CD4-positive, alpha-beta T cell treated with Interleukin-21 for 1 hour (primary cell): ENCODE measurements around the gene TBPL1.
"Not testable (repeated sequence)": the region's sequence is repeated elsewhere in the genome, so short reads cannot be mapped to it uniquely, and the experiment has no call there.

Source experiments
- DNase-seq: peaks from one replicate; pipeline ENCODE4 v3.0.0-alpha.2; 2020

TBPL1 gene

DNA sequence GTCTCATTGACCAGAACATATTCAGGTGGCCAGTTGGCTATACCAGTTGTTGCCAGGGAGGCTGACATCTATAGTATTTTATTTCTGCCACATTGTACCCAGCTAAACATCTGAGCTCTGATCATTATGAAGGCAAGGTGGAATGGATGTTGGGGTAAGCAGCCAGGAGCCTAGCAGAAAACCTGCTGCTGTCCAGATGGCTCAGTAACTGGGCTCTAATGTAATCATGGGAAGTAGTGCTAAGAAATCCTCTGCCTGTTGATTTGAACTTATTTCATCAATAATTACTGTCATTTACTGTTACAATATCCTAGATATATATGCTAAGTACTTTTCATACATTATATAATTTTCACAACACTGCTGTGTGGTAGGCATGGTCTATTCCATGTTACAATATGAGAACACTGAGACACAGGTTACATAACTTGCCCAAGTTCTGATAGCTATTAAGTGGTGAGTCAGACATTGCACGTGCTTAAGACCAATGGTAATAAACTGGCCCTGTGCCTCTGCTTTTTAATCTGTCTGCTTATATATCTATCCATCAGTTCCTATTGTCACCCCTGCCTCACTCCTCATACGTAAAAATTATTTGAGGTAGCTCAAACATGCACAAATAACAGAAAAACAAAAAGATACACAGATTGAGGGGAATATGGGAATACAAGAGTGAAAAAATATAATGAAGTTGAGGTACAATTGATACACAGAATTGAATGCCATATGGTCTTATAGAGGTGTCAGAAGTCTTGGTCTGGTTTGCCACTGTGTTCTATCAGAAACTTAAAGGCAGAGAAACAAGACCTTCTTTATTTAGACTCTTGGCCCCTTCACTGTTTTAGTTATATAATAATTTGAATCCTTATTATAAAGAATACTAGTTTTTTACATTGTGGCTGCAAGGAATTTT, 25.2 kb downstream of the TBPL1 start:
- no peak for DNase-seq

- DNase-seq, result no peak
These were observed 25.8 kb downstream of the TBPL1 start for GRCh38 chr6:133978896-133979240.

DNA sequence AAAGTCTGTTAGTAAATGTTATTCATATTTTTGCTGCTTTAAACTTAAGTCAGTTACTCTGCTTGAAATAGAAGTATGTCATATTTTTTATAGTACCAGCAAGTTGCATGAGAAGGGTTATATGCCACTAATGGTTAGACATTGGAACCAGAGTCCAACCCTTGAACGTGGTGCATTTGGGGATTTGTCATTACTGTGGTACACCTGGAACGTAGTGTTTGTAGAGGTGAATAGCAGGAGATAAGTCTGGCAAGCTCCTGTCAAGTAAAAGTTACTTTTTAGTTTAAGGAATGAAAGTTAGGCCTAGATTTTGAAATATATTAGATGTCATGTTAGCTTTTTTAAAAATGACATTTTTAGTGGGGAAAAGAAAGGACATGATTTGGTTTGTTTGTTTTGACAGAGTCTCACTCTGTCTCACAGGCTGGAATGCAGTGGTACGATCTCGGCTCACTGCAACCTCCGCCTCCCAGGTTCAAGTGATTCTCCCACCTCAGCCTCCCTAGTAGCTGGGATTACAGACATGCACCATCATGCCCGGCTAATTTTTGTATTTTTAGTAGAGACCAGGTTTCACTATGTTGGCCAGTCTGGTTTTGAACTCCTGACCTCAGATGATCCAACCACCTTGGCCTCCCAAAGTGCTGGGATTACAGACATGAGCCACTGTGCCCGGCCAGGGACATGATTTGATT, 26.4 kb downstream of the TBPL1 start:
- not testable (repeated sequence) for DNase-seq

GRCh38 chr6:133980168-133980567, 27.1 kb downstream of the TBPL1 start:
- DNase-seq, result no peak

DNA sequence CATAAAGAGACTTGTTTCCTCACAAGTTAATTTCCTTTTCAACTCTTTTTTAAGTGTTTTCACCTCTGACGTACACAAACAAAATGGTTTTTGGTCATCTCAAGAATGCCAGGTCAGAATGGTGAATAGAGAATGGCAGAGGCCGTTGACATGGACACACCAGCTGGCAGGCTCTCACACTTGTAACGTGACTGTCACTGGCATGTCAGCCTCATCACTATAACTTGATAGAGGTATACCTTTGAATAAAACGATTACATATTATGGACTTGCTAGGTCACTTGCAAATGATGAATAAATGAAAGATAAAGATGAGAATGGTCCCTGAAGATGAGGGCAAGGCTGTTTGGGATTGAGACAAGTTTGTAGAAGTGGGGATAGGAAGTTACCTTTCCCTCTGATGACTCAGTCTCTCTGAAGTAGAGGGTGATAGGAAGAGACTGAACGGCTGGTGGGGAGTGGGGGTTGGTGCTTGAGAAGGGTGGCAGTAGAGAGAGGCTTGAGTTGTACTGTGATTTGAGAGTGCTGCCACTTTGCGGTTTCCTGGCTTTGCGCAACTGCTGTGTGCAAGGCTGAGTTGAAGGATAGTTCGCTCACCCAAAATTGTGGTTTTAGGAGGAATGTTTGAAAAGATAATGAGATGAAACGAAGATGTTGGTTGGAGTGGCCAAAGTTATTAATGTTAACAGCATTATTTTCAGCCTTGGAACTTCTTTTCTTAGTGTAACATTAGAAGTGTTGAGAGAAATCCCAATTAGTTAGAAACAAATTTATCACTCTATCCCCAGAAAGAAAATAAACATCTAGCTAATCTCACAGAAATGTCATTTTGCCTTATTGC, 30.3 kb downstream of the TBPL1 start:
- peak; percentile 47 for DNase-seq

DNA sequence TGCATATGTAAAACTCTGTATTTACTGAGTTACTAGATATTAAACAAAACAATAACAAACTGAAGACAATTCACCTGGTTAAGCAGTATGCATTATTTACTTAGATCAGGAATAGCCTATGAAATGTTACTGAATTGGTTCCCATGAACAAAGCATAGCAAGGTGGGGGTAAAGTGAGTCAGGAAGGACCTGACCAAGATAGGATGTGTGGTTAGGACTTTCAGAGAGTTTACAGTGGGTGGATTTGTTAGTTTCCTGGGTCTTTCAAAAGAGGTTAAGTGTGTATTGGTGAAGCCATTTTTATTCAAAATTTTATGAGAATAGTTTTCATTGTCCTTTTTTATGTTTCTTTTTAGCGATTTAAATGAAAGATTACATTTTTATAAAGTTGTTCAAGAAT, 32.9 kb downstream of the TBPL1 start:
- no peak for DNase-seq

- DNase-seq, result no peak
These were observed 33.9 kb downstream of the TBPL1 start for GRCh38 chr6:133986942-133987341.

DNA sequence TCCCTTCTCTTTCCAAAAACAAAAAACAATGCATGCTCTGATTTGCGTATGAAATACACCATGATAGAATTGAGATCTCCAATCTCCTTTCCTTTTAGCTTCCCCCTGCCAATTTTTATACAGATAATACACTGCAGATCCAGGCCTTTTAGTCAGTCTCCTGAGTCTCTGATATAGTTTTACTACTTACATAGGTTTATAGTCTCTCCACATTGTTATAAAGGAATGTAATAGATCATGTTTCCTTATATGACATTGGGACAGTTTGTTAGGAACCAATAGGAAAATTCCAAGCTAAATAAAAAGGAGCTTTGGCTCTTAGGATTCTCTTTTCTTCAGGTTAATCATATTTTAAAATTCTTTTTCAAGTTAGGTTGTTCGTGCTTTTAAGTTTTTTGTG, 36.5 kb downstream of the TBPL1 start:
- DNase-seq, result no peak

DNA sequence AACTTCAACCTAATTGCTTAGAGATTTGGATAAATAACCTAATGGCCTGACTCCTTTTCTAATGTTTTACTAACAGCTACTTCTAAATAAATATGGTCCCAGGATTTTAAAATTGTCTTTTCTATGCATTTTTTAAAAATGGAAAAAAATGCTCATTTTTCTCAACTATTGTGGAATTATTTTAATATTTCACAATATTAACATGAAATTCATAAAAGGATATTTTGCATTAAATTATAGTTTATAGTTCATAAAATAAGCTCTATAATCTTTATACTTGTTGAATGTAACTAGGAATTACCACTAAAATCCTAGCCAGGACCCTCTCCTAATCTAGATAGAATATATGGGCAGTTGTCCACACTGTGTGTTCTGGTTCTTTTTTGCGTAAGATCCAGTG, 37.3 kb downstream of the TBPL1 start:
- DNase-seq, result no peak

GRCh38 chr6:133991096-133991593, 38.1 kb downstream of the TBPL1 start:
- DNase-seq, result no peak

DNA sequence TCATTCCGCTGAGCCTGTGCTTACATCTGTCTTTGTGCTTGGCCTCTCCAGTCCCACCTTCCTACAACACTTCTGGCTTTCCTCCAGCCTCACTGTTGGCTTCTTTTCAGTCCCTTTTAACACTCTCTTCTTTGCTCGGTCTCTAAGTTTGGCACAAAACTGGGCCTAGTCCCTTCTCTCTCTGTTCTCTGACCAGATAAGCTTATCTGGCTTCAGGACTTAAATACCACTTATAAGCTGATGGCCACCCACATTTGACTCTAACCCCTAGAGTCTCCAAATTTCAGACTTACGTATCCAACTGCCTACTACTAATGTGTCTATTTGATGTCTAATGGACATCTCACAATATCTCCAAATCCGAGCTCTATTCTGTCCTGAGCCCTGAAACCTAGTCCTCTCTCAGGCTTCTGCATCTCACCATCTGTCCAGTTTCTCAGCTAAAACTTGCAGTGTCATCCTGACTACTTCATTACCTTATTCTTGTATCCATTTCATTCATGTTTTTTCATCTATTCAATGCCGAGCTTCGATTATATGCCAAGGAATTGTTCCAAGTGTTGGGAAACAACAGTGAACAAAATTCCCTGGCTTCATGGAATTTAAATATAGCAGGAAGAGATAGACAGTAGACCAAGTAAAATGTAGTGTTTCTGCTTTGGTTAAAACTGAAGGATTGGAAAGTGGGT, 40.1 kb downstream of the TBPL1 start:
- no peak for DNase-seq

DNA sequence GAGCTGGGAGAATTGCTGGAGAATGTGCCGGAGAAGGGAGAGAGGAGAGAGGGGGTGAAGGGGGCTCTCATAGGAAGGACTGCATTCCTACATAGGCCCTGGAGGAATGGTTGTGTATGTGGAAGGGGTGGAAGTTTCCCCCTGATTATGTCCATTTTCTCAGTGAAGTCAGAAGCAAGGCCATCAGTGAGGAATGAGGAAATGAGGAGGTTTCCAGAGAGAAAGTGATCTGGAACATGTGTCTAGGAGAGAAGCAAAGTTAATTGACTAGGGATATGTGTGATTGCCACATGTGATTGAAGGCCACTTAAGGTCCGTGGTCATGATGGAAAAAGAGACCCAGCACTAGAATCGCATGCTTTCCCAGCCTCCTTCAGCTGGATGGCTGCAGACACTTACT, 42.3 kb downstream of the TBPL1 start:
- no peak for DNase-seq

- no peak for DNase-seq
These were observed 42.7 kb downstream of the TBPL1 start for GRCh38 chr6:133995758-133996157.

DNA sequence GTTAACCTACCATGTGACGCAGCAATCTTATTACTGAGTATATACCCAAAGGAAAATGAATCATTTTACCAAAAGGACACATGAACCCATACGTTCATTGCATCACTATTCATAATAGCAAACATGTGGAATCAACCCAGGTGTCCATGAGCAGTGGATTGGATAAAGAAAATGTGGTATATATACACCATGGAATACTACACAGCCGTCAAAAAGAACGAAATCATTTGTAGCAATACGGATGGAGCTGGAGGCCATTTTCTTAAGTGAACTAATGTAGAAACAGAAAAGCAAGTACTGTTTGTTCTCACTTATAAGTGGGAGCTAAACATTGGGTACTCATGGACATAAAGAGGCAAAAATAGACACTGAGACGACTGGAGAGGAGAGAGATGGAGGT, 44.2 kb downstream of the TBPL1 start:
- no peak for DNase-seq

DNA sequence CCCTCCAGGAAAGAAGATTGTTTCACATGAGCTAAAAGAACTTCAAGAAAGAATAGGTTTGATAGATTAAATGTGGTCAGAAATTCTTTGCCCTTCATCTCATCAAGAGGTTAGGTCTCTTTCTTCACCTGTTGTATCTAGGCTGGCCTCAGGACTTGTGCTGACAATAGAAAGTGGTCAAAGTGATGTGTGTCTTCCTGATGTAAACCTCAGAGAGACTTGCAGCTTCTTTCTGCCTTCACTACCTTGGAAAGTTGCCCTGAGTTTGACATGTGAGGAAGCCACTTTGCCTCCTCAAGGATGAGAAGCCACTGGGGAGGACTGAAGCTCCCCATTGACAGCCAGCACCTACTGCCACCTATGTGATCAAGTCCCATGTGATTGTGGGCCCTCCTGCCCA, 46.3 kb downstream of the TBPL1 start:
- no peak for DNase-seq

- DNase-seq, result no peak
These were observed 47.4 kb downstream of the TBPL1 start for GRCh38 chr6:134000443-134000842.

DNA sequence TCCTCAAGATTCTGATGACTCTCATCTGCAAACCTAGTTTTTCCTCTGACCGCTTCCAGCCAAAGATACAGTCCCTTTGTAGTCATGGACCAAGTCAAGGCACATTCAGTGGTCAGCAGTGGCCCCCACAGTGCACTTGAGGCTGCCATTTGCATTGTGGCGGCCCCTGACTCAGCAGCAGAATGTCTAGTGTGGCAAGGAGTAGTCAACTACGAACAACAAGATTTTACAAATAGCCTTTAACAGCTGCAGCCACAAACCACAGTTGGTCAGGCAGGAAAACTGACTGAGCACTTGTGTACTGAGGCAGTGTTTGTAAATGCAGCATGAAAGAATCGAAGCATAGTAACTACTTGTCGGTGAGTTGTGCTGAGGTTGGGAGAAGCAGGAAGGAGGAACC, 49.8 kb downstream of the TBPL1 start:
- DNase-seq, result no peak

- no peak for DNase-seq
These were observed 50.5 kb downstream of the TBPL1 start for GRCh38 chr6:134003542-134003951.

- no peak for DNase-seq
These were observed 51.7 kb downstream of the TBPL1 start for GRCh38 chr6:134004714-134005113.

- no peak for DNase-seq
These were observed 52.8 kb downstream of the TBPL1 start for GRCh38 chr6:134005800-134006199.

- no peak for DNase-seq
These were observed 54.1 kb downstream of the TBPL1 start for GRCh38 chr6:134007077-134007476.

DNA sequence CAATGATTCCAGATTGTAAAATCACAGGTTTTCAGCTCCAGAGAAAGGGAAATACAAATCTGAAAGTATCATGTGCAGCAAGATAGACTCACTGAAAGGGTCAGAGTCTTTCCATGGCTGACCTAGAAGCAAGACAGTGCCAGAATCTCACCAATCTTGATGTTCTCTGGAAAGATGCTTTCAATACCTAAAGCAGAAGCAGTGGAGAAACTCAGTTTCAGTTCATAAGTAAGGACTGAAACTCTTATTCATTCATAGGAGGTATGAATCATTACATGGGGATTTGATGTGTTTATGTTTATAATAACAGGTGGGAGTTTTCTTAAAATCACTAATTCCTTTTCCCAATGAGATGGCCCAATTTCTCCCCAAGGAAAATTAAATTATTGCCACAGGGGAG, 56.9 kb downstream of the TBPL1 start:
- DNase-seq, result no peak

DNA sequence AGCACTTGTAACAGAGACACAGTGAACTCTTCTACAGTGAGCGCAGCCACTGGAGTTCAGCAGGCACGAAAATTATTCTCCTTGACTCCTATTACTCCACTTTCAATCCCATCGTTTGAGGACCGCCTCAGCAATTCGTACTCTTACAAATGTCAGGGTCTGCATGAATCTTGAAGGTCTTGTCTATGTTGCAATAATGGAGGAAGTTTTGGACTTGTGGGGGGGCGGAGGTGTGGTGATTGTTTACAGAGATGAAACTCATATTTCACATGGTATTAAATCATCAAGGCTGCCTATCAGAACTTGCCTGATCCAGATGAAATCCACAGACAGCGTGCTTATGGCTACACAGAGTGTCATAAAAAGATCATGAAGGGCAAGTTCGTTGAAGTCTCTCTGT, 57.4 kb downstream of the TBPL1 start:
- DNase-seq, result no peak
